GM08714 (cell line): ENCODE data around the gene INSR.
"Not testable (repeated sequence)": the region's sequence is repeated elsewhere in the genome, so short reads cannot be mapped to it uniquely, and the experiment has no call there.

Experiments
- H3K4me3 ChIP-seq: fragments of 200-500 bp; sonication (Bioruptor generic); 2 replicates; pipeline ENCODE4 v1.5.1; 2014; ENCODE audit warnings: mild to moderate bottlenecking, low read length, inconsistent platforms
- ZNF274 ChIP-seq: IDR thresholded peaks from 2 replicates; pipeline ENCODE4 v1.6.1; 2012; ENCODE audit warnings: mild to moderate bottlenecking, low read depth, low read length

The INSR gene

GRCh38 chr19:7083076-7083956, 210.9 kb downstream of the INSR start:
- TF ChIP-seq ZNF274 = peak; percentile 97
- no peak overlapping the region for H3K4me3 ChIP-seq

GRCh38 chr19:7078008-7078407, 216.2 kb downstream of the INSR start:
- TF ChIP-seq ZNF274 = no peak

GRCh38 chr19:7076151-7076550, 218.1 kb downstream of the INSR start:
- no peak for TF ChIP-seq ZNF274
- no peak overlapping the region for H3K4me3 ChIP-seq

More at GRCh38 chr19:7078008-7078407, 216.2 kb downstream of the INSR start:
- H3K4me3 ChIP-seq = no peak overlapping the region

GRCh38 chr19:7074705-7075282, 219.4 kb downstream of the INSR start:
- no peak for TF ChIP-seq ZNF274
- H3K4me3 ChIP-seq = no peak overlapping the region

- no peak for TF ChIP-seq ZNF274
- H3K4me3 ChIP-seq = no peak overlapping the region
Observed at GRCh38 chr19:7072541-7072940, 221.7 kb downstream of the INSR start.

- TF ChIP-seq ZNF274 = no peak
- H3K4me3 ChIP-seq = peak overlapping the region; percentile 86
Observed at GRCh38 chr19:7069904-7070226, 224.3 kb downstream of the INSR start.

GRCh38 chr19:7069042-7069903, 224.9 kb downstream of the INSR start, which contains the start of gene ZNF557:
ZNF557 (plus strand) TSS chr19:7069703; CDS start chr19:7075075, 5,372 bp downstream.
- TF ChIP-seq ZNF274 = no peak
- peak within 1 kb of the TSS; percentile 86 for H3K4me3 ChIP-seq

GRCh38 chr19:7068599-7068998, 225.6 kb downstream of the INSR start:
- H3K4me3 ChIP-seq = no peak overlapping the region
- TF ChIP-seq ZNF274 = no peak

GRCh38 chr19:7067716-7068115, 226.5 kb downstream of the INSR start:
- TF ChIP-seq ZNF274 = no peak
- no peak overlapping the region for H3K4me3 ChIP-seq

GRCh38 chr19:7067122-7067521, 227.1 kb downstream of the INSR start:
- H3K4me3 ChIP-seq = not testable (repeated sequence)

- H3K4me3 ChIP-seq = no peak overlapping the region
- TF ChIP-seq ZNF274 = no peak
Observed at GRCh38 chr19:7063764-7064418, 230.3 kb downstream of the INSR start.

- no peak for TF ChIP-seq ZNF274
- H3K4me3 ChIP-seq = no peak overlapping the region
Observed at GRCh38 chr19:7063339-7063738, 230.9 kb downstream of the INSR start.
